ENCODE results near the gene NR2C2.

NR2C2 gene

DNA sequence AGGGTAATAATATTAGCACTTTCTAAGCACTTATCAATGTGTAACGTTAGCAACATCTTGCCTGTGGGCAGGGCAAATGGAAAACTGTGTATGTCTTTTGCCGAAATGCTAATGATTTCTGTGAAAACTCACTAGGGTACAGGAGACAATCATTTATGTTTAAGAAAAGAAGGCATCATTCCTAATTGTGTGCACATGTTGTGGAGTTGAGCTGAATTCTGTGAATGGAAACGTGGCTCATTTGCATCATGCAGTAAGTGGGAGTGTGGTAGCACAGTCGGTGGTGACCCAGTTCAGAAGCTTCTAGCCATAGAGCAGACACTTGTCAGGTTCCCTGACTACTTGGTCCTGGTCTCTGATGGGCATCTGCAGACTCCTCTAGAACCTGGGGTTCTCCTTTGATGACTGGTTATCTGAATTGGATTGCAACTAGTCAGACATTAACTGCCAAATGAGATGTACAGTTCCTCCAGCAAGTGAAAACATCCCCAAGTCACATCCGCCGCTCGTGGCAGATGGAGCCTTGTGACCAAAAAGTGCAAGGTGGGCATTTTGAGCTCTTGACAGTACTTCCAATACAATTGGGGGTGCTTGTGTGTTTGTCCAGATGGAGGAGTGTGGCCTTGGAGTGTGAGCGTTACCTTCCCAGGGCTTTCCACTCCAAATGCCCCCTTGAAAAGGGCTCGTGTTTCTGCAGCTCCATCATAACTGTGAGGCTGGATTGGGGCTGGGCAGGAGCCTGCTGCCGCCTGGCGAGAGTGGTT, 96.2 kb downstream of the NR2C2 start:
- DNase-seq (ENCODE audit: low read depth in 1 of 2, low spot score in 1 of 2): no peak
- Histone ChIP-seq H3K27me3 (ENCODE audit: insufficient read depth, poor library complexity, severe bottlenecking) (no peaks in the 10 kb centered on the region), H3K27ac (replicated peaks) (no peak overlapping the region), H3K4me3 (replicated peaks; ENCODE audit: insufficient read depth, low read length) (no peak overlapping the region)
- no peak for TF ChIP-seq CTCF (IDR thresholded peaks at IDR 0.05; ENCODE audit: insufficient read depth, low read length)
- TF ChIP-seq SPI1 (IDR thresholded peaks at IDR 0.05; ENCODE audit: borderline replicate concordance, low read depth): no peak
- no peak for TF ChIP-seq GABPA (IDR thresholded peaks at IDR 0.05; ENCODE audit: low read depth)
- TF ChIP-seq, protein P1, sequence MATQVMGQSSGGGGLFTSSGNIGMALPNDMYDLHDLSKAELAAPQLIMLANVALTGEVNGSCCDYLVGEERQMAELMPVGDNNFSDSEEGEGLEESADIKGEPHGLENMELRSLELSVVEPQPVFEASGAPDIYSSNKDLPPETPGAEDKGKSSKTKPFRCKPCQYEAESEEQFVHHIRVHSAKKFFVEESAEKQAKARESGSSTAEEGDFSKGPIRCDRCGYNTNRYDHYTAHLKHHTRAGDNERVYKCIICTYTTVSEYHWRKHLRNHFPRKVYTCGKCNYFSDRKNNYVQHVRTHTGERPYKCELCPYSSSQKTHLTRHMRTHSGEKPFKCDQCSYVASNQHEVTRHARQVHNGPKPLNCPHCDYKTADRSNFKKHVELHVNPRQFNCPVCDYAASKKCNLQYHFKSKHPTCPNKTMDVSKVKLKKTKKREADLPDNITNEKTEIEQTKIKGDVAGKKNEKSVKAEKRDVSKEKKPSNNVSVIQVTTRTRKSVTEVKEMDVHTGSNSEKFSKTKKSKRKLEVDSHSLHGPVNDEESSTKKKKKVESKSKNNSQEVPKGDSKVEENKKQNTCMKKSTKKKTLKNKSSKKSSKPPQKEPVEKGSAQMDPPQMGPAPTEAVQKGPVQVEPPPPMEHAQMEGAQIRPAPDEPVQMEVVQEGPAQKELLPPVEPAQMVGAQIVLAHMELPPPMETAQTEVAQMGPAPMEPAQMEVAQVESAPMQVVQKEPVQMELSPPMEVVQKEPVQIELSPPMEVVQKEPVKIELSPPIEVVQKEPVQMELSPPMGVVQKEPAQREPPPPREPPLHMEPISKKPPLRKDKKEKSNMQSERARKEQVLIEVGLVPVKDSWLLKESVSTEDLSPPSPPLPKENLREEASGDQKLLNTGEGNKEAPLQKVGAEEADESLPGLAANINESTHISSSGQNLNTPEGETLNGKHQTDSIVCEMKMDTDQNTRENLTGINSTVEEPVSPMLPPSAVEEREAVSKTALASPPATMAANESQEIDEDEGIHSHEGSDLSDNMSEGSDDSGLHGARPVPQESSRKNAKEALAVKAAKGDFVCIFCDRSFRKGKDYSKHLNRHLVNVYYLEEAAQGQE (IDR thresholded peaks at IDR 0.05; ENCODE audit: insufficient replicate concordance, low read depth): no peak
- TF ChIP-seq POLR2AphosphoS5 (IDR thresholded peaks at IDR 0.05; ENCODE audit: low read depth): no peak

DNA sequence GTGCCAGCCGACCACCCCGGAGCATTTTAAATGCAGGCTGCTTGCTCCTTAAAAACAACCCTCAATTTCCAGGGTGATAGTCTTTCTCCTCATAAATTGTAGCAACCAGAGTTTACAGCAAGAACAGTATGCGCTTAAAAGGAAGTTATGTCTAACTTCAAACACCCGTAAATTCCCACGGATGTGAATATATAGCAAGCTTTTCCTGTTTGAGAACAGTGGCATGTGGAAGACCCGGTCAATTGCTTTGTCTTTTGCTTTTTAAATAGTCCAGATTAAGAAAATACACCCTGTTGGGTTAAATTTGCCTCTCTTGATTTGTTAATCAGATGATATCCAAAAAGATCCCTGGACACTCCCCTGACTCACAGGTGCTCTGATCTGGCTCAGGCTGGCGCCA, 96.9 kb downstream of the NR2C2 start:
- Histone ChIP-seq H3K27ac (replicated peaks) (no peak overlapping the region), H3K4me3 (replicated peaks; ENCODE audit: insufficient read depth, low read length) (no peak overlapping the region), H3K27me3 (ENCODE audit: insufficient read depth, poor library complexity, severe bottlenecking) (no peaks in the 10 kb centered on the region)
- no peak for DNase-seq (ENCODE audit: low read depth in 1 of 2, low spot score in 1 of 2)
- TF ChIP-seq SPI1 (IDR thresholded peaks at IDR 0.05; ENCODE audit: borderline replicate concordance, low read depth): no peak
- no peak for TF ChIP-seq POLR2AphosphoS5 (IDR thresholded peaks at IDR 0.05; ENCODE audit: low read depth)
- no peak for TF ChIP-seq GABPA (IDR thresholded peaks at IDR 0.05; ENCODE audit: low read depth)
- TF ChIP-seq, protein P1 (IDR thresholded peaks at IDR 0.05; ENCODE audit: insufficient replicate concordance, low read depth): no peak
- TF ChIP-seq CTCF (IDR thresholded peaks at IDR 0.05; ENCODE audit: insufficient read depth, low read length): no peak

- no peak overlapping the region for H3K27ac ChIP-seq (replicated peaks)
Measured at GRCh38 chr3:15045667-15046066, 98.3 kb downstream of the NR2C2 start.

More at GRCh38 chr3:15045667-15046066, 98.3 kb downstream of the NR2C2 start:
- H3K4me3 ChIP-seq (replicated peaks; ENCODE audit: insufficient read depth, low read length): no peak overlapping the region
- DNase-seq (ENCODE audit: low read depth in 1 of 2, low spot score in 1 of 2): no peak
- no peaks in the 10 kb centered on the region for H3K27me3 ChIP-seq (ENCODE audit: insufficient read depth, poor library complexity, severe bottlenecking)
- TF ChIP-seq POLR2AphosphoS5 (IDR thresholded peaks at IDR 0.05; ENCODE audit: low read depth): no peak
- no peak for TF ChIP-seq CTCF (IDR thresholded peaks at IDR 0.05; ENCODE audit: insufficient read depth, low read length)
- no peak for TF ChIP-seq GABPA (IDR thresholded peaks at IDR 0.05; ENCODE audit: low read depth)
- no peak for TF ChIP-seq SPI1 (IDR thresholded peaks at IDR 0.05; ENCODE audit: borderline replicate concordance, low read depth)
- TF ChIP-seq, protein P1 (IDR thresholded peaks at IDR 0.05; ENCODE audit: insufficient replicate concordance, low read depth): no peak
